Esophagus squamous epithelium (tissue), 5 donors: ENCODE results near the gene ZDHHC7. TPM values are rescaled to one million over a fixed set of nuclear protein-coding genes. Genes with fewer than 3 reads are reported as not detected.

Source experiments
- DNase-seq: peaks from one replicate; lab custom pipeline; 2025; lab: John Stamatoyannopoulos, UW
- H3K27ac ChIP-seq, 4 donors: fragments of 200-600 bp; sonication (generic); one replicate each; pipeline ENCODE4 v1.5.1; 2016 to 2019; ENCODE audit warnings: mild to moderate bottlenecking in 1 of 4
- H3K27me3 ChIP-seq, 4 donors: fragments of 200-600 bp; sonication (generic); 1 replicate in 3 of 4; 2 replicates in 1 of 4; pipeline versions ENCODE4 v1.5.1 to v1.6.0; 2017 to 2021; ENCODE audit warnings: antibody characterized with exemption in 1 of 4
- H3K36me3 ChIP-seq, 3 donors: fragments of 200-600 bp; sonication (generic); one replicate each; pipeline ENCODE4 v1.5.1; 2016 to 2019
- H3K4me1 ChIP-seq, 3 donors: fragments of 200-600 bp; sonication (generic); one replicate each; pipeline ENCODE4 v1.5.1; 2017 to 2019
- H3K4me3 ChIP-seq, 4 donors: fragments of 200-600 bp; sonication (generic); 1 replicate in 3 of 4; 2 replicates in 1 of 4; pipeline ENCODE4 v1.5.1; 2016 to 2019; ENCODE audit warnings: mild to moderate bottlenecking in 2 of 4, moderate library complexity in 1 of 4
- H3K9me3 ChIP-seq, 3 donors: fragments of 200-600 bp; sonication (generic); one replicate each; pipeline ENCODE4 v1.5.1; 2016 to 2019
- CTCF ChIP-seq, 6 experiments: fragments of 450-650 bp in 4 of 6; fragments of 200-600 bp in 2 of 6; sonication (generic) in 2 of 6; IDR thresholded peaks; one replicate each; pipeline ENCODE4 v1.5.1; 2016 to 2019; ENCODE audit warnings: antibody characterized with exemption in 6 of 6, mild to moderate bottlenecking in 4 of 6, moderate library complexity in 4 of 6
- POLR2A ChIP-seq, 4 donors: fragments of 450-650 bp; IDR thresholded peaks; one replicate each; pipeline ENCODE4 v1.6.1; 2017; ENCODE audit warnings: antibody characterized with exemption in 4 of 4, mild to moderate bottlenecking in 4 of 4, moderate library complexity in 3 of 4
- WGBS, 2 donors: methylation state at CpG; one replicate each; pipeline ENCODE4 v1.1.5; 2018; 5-methylcytosine and 5-hydroxymethylcytosine counted together
- intact Hi-C: fragments of 100-400 bp; cut with DNase I; formaldehyde crosslinking; loops from one replicate; pipeline ENCODE4 v1.15.0; 2022
- total RNA-seq, 4 donors: library from RNA; depleted of rRNA; stranded (reverse); fragments of >200 nt; gene quantifications; one replicate each; pipeline ENCODE4 v1.1.0, GENCODE V29; 2016
- donor health status: DM: yes; HTN: yes; CAD: no.

The ZDHHC7 gene
- total RNA-seq, result 10 to 100 TPM; 31.2 to 41.2 (median 38.6) TPM

GRCh38 chr16:85010931-85011845 lies at the start of gene ZDHHC7:
Gene ZDHHC7 (minus strand): TSS chr16:85011535. CDS start chr16:84990618, 20,917 bp downstream.
- WGBS, 2 donors, result 0 to 4% methylated on average over 11 to 37 of the region's 86 CpGs

GRCh38 chr16:85058909-85059308 lies 47.6 kb upstream of the ZDHHC7 start:
- 93 to 94% methylated on average over 4 of the region's 4 CpGs for WGBS, 2 donors
- no peak overlapping the region for H3K4me3 ChIP-seq
- DNase-seq, result no peak
- no peaks in the 10 kb centered on the region for H3K36me3 ChIP-seq
- intact Hi-C loops, result no loop called here
- peaks cover 20 to 40% (median 21%) of the 10 kb centered on the region in 3 donors for H3K4me1 ChIP-seq
- H3K9me3 ChIP-seq, result no peaks in the 10 kb centered on the region
- TF ChIP-seq CTCF (IDR thresholded peaks at IDR 0.05) (no peak), POLR2A (IDR thresholded peaks at IDR 0.05) (no peak)
- no peak overlapping the region for H3K27ac ChIP-seq
- no peaks in the 10 kb centered on the region for H3K27me3 ChIP-seq

More at GRCh38 chr16:85010931-85011845, at the start of gene ZDHHC7:
- H3K4me3 ChIP-seq, result peak within 1 kb of the TSS; percentile 67 to 83 (median 78)
- no peak for DNase-seq
- H3K27ac ChIP-seq, result peak within 1 kb of the TSS; percentile 91 to 98 (median 96)
- H3K9me3 ChIP-seq, result no peaks in the 10 kb centered on the region
- peaks cover 0 to 9% (median 0%) of the 10 kb centered on the region in 3 donors for H3K36me3 ChIP-seq
- TF ChIP-seq POLR2A (IDR thresholded peaks at IDR 0.05) (peak in 2 of 4 donors; percentile 81 to 93), CTCF (IDR thresholded peaks at IDR 0.05) (peak in 2 of 6 experiments; percentile 6 to 10)
- intact Hi-C loops, result no loop called here
- no peaks in the 10 kb centered on the region for H3K27me3 ChIP-seq
- H3K4me1 ChIP-seq, result peaks cover 20 to 57% (median 37%) of the 10 kb centered on the region in 3 donors

- H3K36me3 ChIP-seq, result no peaks in the 10 kb centered on the region
- TF ChIP-seq POLR2A (IDR thresholded peaks at IDR 0.05) (no peak), CTCF (IDR thresholded peaks at IDR 0.05) (no peak)
- 88 to 90% methylated on average over 5 to 7 of the region's 7 CpGs for WGBS, 2 donors
- no peaks in the 10 kb centered on the region for H3K27me3 ChIP-seq
- H3K27ac ChIP-seq, result no peak overlapping the region
- DNase-seq, result no peak
- no peak overlapping the region for H3K4me3 ChIP-seq
- H3K9me3 ChIP-seq, result no peaks in the 10 kb centered on the region
- intact Hi-C loops, result no loop called here
- peaks cover 20 to 34% (median 21%) of the 10 kb centered on the region in 3 donors for H3K4me1 ChIP-seq
Observed at GRCh38 chr16:85057948-85058347, 46.6 kb upstream of the ZDHHC7 start.

- 84 to 87% methylated on average over 9 of the region's 9 CpGs for WGBS, 2 donors
Observed at GRCh38 chr16:85057212-85057889, 46.0 kb upstream of the ZDHHC7 start.

More at GRCh38 chr16:85057212-85057889, 46.0 kb upstream of the ZDHHC7 start:
- peak in 1 of 6 experiments; percentile 17 for TF ChIP-seq CTCF (IDR thresholded peaks at IDR 0.05)
- no peak for TF ChIP-seq POLR2A (IDR thresholded peaks at IDR 0.05)
- H3K9me3 ChIP-seq, result no peaks in the 10 kb centered on the region
- no peaks in the 10 kb centered on the region for H3K36me3 ChIP-seq
- no peak overlapping the region for H3K27ac ChIP-seq
- no peak overlapping the region for H3K4me3 ChIP-seq
- DNase-seq, result no peak
- intact Hi-C loops, result no loop called here
- H3K4me1 ChIP-seq, result peaks cover 20 to 32% (median 21%) of the 10 kb centered on the region in 3 donors
- no peaks in the 10 kb centered on the region for H3K27me3 ChIP-seq
